PC-3 (cell line): ENCODE data around the gene SSUH2. TPM values are rescaled to one million over a fixed set of nuclear protein-coding genes. Genes with fewer than 3 reads are reported as not detected.

Source experiments
- ATAC-seq: fragments of 200-7000 bp; cut with Tn5 transposase; 2 replicates; pipeline ENCODE4 v1.9.1; 2020; ENCODE audit warnings: mild to moderate bottlenecking, moderate library complexity
- BruUV-seq: library from RNA; stranded (reverse); fragments of 400-500 nt; replicated peaks from 2 replicates; lab custom pipeline; 2021; lab: Mats Ljungman, UMichigan
- CTCF ChIA-PET: fragments of 300-600 bp; sonication (Branson Sonifier 250); formaldehyde crosslinking; loops from one replicate; lab custom pipeline; 2022; ENCODE audit warnings: antibody characterized with exemption; lab: Charles Lee
- POLR2A ChIA-PET: fragments of 300-600 bp; sonication (Branson Sonifier 250); formaldehyde crosslinking; loops from one replicate; lab custom pipeline; 2022; ENCODE audit warnings: antibody characterized with exemption; ENCODE audit not compliant: unreplicated experiment; lab: Charles Lee
- DNase-seq: peaks from one replicate; pipeline ENCODE4 v3.0.0-alpha.2; 2015
- H2AFZ ChIP-seq: fragments of 300-600 bp; sonication (generic); 2 replicates; pipeline ENCODE4 v1.6.0; 2016; ENCODE audit warnings: antibody characterized with exemption, low read length
- H3F3A ChIP-seq: fragments of 300-600 bp; sonication (generic); one replicate; pipeline ENCODE4 v1.6.0; 2017; ENCODE audit warnings: antibody characterized with exemption, low read length, control low read depth, mild to moderate bottlenecking; ENCODE audit not compliant: unreplicated experiment
- H3K27ac ChIP-seq: fragments of 300-600 bp; sonication (generic); 2 replicates; pipeline ENCODE4 v1.5.1; 2016; ENCODE audit warnings: mild to moderate bottlenecking, low read length
- H3K27me3 ChIP-seq: fragments of 300-600 bp; sonication (generic); 2 replicates; pipeline ENCODE4 v1.6.1; 2016; ENCODE audit warnings: low read length, mixed read lengths
- H3K36me3 ChIP-seq: fragments of 300-600 bp; sonication (generic); 2 replicates; pipeline ENCODE4 v1.6.1; 2016; ENCODE audit warnings: low read depth, mixed run types, low read length, mixed read lengths
- H3K4me1 ChIP-seq: fragments of 300-600 bp; sonication (generic); 2 replicates; pipeline ENCODE4 v1.5.1; 2016; ENCODE audit warnings: low read length; ENCODE audit not compliant: insufficient read depth
- H3K4me2 ChIP-seq: fragments of 300-600 bp; sonication (generic); 2 replicates; pipeline ENCODE4 v1.6.0; 2016; ENCODE audit warnings: low read length
- H3K4me3 ChIP-seq: fragments of 300-600 bp; sonication (generic); 2 replicates; pipeline ENCODE4 v1.5.1; 2016; ENCODE audit warnings: mild to moderate bottlenecking, low read length, mixed read lengths
- H3K79me2 ChIP-seq: fragments of 300-600 bp; sonication (generic); 2 replicates; pipeline ENCODE4 v1.6.1; 2017; ENCODE audit warnings: low read length, mixed read lengths
- H3K9ac ChIP-seq: fragments of 300-600 bp; sonication (generic); 2 replicates; pipeline ENCODE4 v1.6.0; 2016; ENCODE audit warnings: mild to moderate bottlenecking, low read length
- H3K9me2 ChIP-seq: fragments of 300-600 bp; sonication (generic); replicated peaks from 2 replicates; pipeline ENCODE4 v1.6.1; 2016; ENCODE audit warnings: mixed run types, low read length, mixed read lengths
- H3K9me3 ChIP-seq: fragments of 300-600 bp; sonication (generic); 2 replicates; pipeline ENCODE4 v1.6.1; 2016; ENCODE audit warnings: low read length, mixed read lengths
- H4K20me1 ChIP-seq: fragments of 300-600 bp; sonication (generic); 2 replicates; pipeline ENCODE4 v1.6.1; 2016; ENCODE audit warnings: low read length, mixed read lengths
- EZH2 ChIP-seq: fragments of 300-600 bp; sonication (generic); IDR thresholded peaks from one replicate; pipeline ENCODE4 v1.6.1; 2017; ENCODE audit warnings: antibody characterized with exemption, mild to moderate bottlenecking, low read length; ENCODE audit not compliant: unreplicated experiment
- EZH2phosphoT487 ChIP-seq: fragments of 300-600 bp; sonication (generic); IDR thresholded peaks from 2 replicates; pipeline ENCODE4 v1.6.1; 2018; ENCODE audit warnings: mild to moderate bottlenecking, antibody characterized with exemption, low read length, borderline replicate concordance
- intact Hi-C: fragments of 100-400 bp; cut with micrococcal nuclease; formaldehyde crosslinking; loops from 2 replicates; pipeline ENCODE4 v1.9.0; 2023
- total RNA-seq: library from RNA; depleted of rRNA; stranded (reverse); fragments of >200 nt; gene quantifications from 2 replicates; pipeline ENCODE4 v1.2.3, GENCODE V29; 2014
- TF ChIP-seq, protein P1 (sequence below): fragments of 300-600 bp; sonication (generic); conservative IDR thresholded peaks from 2 replicates; pipeline ENCODE4 v1.5.1; 2017; ENCODE audit warnings: antibody characterized with exemption, low read depth, mild to moderate bottlenecking, low read length

Gene SSUH2
- total RNA-seq, 1 experiment from 2014 or later = 0.44 TPM

DNA sequence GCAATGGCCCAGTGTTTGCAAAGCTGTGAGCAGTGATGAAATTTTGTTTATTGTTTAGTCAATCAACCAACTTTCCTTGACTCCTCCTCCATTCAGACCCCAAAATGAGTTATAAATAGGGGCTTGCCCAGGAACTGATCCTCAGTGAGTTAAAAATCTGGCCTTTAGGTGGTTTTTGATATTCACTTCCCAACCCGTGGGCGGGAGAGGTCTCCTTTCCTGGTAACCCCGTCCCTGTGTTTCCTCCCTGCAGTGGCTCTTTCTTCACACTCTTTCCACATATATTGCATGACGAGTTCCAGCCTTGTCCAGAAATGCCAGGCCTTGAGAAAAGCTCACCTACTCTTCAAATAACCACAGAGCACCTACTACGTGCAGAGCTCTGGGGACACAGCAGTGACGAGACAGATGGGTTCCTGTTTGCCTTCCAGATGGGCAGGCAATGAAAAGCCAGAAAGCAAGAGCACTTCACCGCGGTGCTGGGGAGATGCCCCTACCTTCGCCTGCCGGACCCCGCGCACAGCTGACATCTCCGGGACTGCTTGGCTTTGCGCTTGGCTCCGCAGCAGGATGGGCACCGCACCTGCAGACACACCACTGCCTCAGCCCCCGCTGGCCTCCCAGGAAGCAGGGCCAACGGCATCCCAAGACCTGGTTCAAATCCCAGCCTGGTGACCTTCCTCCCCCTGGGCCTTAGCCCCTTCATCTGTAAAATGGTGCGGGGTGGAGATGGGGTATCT is 17.2 kb downstream of the SSUH2 start:
- H2AFZ ChIP-seq = no peak overlapping the region
- DNase-seq = no peak
- no peaks in the 10 kb centered on the region for H3K36me3 ChIP-seq
- no peak overlapping the region for H3K4me2 ChIP-seq
- H3K27me3 ChIP-seq = no peaks in the 10 kb centered on the region
- TF ChIP-seq EZH2phosphoT487 (no peak), EZH2 (no peak)
- TF ChIP-seq, protein P1, sequence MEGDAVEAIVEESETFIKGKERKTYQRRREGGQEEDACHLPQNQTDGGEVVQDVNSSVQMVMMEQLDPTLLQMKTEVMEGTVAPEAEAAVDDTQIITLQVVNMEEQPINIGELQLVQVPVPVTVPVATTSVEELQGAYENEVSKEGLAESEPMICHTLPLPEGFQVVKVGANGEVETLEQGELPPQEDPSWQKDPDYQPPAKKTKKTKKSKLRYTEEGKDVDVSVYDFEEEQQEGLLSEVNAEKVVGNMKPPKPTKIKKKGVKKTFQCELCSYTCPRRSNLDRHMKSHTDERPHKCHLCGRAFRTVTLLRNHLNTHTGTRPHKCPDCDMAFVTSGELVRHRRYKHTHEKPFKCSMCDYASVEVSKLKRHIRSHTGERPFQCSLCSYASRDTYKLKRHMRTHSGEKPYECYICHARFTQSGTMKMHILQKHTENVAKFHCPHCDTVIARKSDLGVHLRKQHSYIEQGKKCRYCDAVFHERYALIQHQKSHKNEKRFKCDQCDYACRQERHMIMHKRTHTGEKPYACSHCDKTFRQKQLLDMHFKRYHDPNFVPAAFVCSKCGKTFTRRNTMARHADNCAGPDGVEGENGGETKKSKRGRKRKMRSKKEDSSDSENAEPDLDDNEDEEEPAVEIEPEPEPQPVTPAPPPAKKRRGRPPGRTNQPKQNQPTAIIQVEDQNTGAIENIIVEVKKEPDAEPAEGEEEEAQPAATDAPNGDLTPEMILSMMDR = no peak
- intact Hi-C loops = loop anchor here (5.0 to 10.0 kb wide), 2 partner anchors 120 to 303 kb away; no protein-coding TSS in a partner anchor
- ChIA-PET CTCF (no interaction called here), POLR2A (interaction anchor here (0.7 kb wide), 1 partner anchor 194 kb away, joined by 3 read pairs; no protein-coding TSS in a partner anchor)
- no peaks in the 10 kb centered on the region for H3K9me2 ChIP-seq
- no peak for ATAC-seq
- H3K79me2 ChIP-seq = no peaks in the 10 kb centered on the region
- H3K4me3 ChIP-seq = no peak overlapping the region
- no TSS peak for BruUV-seq
- no peaks in the 10 kb centered on the region for H3K9me3 ChIP-seq
- H4K20me1 ChIP-seq = no peaks in the 10 kb centered on the region
- no peaks in the 10 kb centered on the region for H3F3A ChIP-seq
- H3K4me1 ChIP-seq = peaks cover 32% of the 10 kb centered on the region
- H3K27ac ChIP-seq = no peak overlapping the region
- no peak overlapping the region for H3K9ac ChIP-seq

DNA sequence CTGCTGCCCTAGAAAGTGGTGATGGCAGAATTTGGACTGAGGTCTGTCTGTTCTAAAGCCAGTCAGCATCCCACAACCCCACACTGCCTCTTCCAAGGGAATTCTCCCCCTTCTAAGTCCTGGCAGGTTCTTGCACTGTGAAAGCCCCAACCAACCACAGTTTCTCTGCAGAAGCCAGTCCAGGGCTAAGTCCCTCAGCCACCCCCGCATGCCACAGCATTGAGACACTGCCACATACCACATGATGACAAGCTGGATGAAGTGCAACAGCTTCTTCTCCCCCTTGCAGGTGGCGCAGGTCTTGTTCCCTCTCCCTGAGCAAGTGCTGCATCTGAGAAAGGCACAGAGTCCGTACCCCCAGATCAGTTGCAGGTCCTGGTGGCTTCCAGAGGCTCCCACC is 18.6 kb downstream of the SSUH2 start:
- Histone ChIP-seq H3F3A (no peaks in the 10 kb centered on the region), H3K27ac (no peak overlapping the region), H3K27me3 (no peaks in the 10 kb centered on the region), H3K9me2 (no peaks in the 10 kb centered on the region), H3K9ac (no peak overlapping the region), H3K79me2 (no peaks in the 10 kb centered on the region), H3K4me1 (peaks cover 30% of the 10 kb centered on the region), H4K20me1 (no peaks in the 10 kb centered on the region), H3K9me3 (no peaks in the 10 kb centered on the region), H3K4me2 (no peak overlapping the region), H3K36me3 (no peaks in the 10 kb centered on the region), H2AFZ (no peak overlapping the region), H3K4me3 (no peak overlapping the region)
- BruUV-seq = no TSS peak
- TF ChIP-seq EZH2 (no peak), EZH2phosphoT487 (no peak)
- TF ChIP-seq, protein P1 = no peak
- DNase-seq (peak; percentile 52), ATAC-seq (no peak)
- POLR2A ChIA-PET = no interaction called here
- intact Hi-C loops = loop anchor here (5.0 to 10.0 kb wide), 2 partner anchors 119 to 301 kb away; no protein-coding TSS in a partner anchor
- CTCF ChIA-PET = interaction anchor here (0.8 kb wide), 1 partner anchor 182 kb away, joined by 4 read pairs; no protein-coding TSS in a partner anchor

DNA sequence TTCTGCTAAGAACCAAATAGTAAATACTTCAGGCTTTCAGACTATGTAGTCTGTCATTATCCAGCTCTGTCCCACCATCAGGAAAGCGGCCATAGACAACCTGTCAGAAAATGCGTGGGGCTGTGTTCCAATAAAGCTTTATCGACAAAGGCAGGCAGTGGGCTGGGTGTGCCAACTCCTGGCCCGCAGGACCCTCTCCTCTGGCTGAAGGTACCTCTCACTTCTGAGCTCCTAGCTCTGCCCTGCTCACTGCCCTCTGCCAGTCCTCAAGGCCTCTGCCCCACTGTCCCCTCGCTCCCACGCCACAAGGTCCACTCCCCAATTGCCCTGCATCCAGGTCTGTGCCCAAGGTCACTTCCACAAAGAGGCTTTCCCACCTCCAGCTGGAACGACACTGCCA is 20.0 kb downstream of the SSUH2 start:
- Histone ChIP-seq H3K9me3 (no peaks in the 10 kb centered on the region), H3K36me3 (no peaks in the 10 kb centered on the region), H2AFZ (no peak overlapping the region), H3K9ac (no peak overlapping the region), H3K9me2 (no peaks in the 10 kb centered on the region), H3K4me1 (peaks cover 30% of the 10 kb centered on the region), H3K79me2 (no peaks in the 10 kb centered on the region), H4K20me1 (no peaks in the 10 kb centered on the region), H3K4me2 (no peak overlapping the region), H3K27ac (no peak overlapping the region), H3K27me3 (no peaks in the 10 kb centered on the region), H3K4me3 (no peak overlapping the region), H3F3A (no peaks in the 10 kb centered on the region)
- TF ChIP-seq EZH2 = no peak
- TF ChIP-seq EZH2phosphoT487 = no peak
- TF ChIP-seq, protein P1 = no peak
- ATAC-seq = no peak
- ChIA-PET CTCF (interaction anchor here (1.2 kb wide), 1 partner anchor 180 kb away, joined by 3 read pairs; no protein-coding TSS in a partner anchor), POLR2A (no interaction called here)
- BruUV-seq = no TSS peak
- intact Hi-C loops = loop anchor here (5.0 to 10.0 kb wide), 3 partner anchors 117 to 300 kb away; no protein-coding TSS in a partner anchor
- no peak for DNase-seq
